Embryonic facial prominence (tissue), 1 donor: ENCODE data around the gene SSX2IP.
A peak's percentile ranks its signal among the peaks of the same experiment; 100 is the strongest.

Source experiments
- DNase-seq: peaks from one replicate; pipeline ENCODE4 v3.0.0-alpha.2; 2016; ENCODE audit errors: extremely low spot score

SSX2IP gene

DNA sequence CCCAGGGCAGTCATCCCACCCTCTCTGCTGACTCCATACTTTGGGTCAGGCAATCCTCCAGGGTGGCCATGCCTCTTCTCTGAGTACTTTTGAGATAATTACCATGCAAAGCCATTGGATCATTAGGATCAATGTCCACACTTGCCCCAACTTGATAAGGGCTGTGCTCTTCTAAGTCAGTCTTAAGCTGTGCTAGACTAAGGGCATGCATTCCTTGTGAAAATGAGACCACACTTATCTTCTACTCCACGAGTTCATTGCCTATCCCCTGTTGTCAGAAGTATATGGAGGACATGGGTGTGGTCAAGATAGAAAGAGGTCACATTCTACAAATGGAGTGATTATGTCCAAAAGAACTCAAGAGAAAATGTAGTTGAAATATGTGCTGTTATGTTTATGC lies 18.9 kb upstream of the SSX2IP start:
- no peak for DNase-seq

DNA sequence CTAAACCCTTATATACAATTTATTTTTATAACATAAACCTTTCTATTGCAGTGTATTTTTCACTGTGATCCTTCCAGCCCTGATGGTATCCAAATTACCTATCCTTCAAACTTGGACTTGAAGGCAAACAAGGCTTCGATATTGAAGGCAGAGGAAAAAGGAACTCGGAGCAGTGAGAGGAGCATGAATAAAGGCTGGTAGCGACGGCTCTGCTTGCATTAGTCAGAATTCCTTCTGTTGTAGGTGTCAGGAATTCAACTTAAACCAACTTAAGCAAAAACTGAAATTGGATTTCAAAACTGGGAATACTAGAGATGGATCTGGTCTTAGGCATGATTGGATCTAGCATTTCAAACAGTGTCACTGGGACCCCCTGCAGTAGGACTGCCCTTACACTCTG lies 17.8 kb upstream of the SSX2IP start:
- DNase-seq: no peak

DNA sequence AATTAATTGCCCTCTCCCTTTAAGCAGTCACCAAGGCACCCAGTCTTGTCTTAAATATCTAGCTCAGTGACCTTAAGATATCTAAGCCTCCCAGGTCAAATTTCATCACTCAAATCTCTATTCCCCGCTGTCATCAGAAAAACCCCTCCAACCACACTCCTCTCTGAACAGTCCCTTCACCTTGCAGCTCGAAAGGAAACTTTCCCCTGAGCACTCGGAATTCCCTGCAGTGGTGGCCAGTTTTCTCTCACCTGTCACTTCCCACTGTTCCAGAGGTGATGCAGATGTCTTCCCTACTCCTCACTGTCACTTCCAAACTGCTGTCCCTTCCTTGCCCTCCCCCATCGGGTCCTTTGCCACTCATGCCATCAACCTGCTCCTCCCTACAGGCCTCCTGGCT lies 15.3 kb upstream of the SSX2IP start:
- no peak for DNase-seq

DNA sequence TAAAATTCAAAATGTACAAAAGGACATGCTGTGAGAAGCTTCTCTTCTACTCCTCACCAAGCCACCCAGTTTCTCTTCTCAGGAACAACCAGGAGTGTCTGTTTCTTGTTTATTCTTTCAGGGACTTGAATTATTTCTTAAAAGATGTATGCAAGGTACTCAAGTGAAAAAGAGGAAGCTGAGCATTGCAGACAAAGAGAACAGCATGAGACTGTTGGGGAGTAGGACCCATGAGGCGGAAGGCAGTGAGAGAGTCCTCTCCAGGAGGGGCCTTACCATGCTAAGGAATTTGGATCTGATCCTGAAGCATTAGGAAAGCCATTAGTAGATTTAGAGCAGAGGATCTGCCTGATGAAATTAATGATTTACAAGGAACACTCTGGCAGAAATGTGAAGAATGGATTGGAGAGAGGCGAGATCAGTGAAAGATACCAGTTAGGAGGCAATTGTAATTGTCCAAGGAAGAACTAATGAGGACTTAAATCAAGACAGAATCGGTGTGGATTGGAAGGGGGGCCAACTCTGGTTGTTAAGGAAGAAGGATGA lies 14.7 kb upstream of the SSX2IP start:
- no peak for DNase-seq

GRCh38 chr1:84703431-84703830 lies 13.2 kb upstream of the SSX2IP start:
- no peak for DNase-seq

DNA sequence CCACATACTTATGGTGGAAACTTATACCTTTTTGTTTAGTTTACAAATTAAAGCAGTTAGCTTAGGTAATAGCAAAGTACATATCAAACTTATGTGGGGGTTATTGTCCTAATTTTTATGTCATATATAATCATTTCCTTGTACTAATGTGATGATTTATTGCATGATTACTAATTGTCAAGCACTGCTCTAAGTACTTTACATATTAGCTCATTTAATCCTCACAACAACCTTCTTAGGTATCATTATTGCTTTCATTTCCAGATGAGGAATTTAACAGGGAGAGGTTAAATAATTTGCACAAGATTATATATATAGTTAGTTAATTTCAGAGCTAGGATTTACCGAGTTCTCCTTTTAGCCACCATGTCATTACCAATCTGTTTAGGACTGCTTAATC lies 11.9 kb upstream of the SSX2IP start:
- no peak for DNase-seq

DNA sequence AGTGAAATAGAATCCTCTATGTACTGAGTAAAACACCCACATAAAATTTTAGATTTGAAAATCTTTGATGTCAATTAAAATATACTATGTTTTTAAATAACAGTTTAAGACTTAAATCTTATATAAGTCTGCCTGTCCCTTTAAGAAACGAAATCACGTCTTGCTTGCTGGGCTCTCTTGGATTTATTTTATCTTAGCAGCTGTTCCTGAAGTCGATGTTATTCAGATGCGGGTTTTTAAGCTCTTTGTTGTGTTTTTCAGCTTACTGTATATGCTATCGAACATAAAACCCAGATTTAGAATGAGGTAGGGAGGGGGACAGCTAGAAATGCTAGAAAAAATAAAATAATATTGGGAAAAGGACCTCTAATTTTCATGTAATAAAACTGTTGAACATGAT lies 11.1 kb upstream of the SSX2IP start:
- DNase-seq: no peak

DNA sequence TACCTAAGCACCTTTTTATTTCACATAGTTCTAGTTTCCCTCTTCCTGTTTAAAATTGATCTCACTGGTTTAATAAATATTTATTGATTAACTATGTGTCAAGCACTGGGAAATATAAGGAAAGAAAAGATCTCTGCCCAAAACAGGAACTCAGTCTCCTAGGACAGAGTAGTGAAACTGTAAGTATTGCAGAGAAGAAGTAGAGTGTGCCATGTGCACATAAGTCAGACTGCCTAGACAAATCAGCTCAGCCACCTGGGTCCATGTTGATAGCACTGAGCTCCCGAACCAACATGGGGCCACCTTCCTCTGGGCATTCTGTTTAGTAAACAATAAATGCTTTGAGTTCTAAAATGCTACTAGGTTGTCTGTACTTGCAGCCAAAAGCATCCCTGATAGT lies 9.8 kb upstream of the SSX2IP start:
- no peak for DNase-seq

- DNase-seq: peak; percentile 56
Observed at GRCh38 chr1:84698151-84699110, 8.2 kb upstream of the SSX2IP start.

DNA sequence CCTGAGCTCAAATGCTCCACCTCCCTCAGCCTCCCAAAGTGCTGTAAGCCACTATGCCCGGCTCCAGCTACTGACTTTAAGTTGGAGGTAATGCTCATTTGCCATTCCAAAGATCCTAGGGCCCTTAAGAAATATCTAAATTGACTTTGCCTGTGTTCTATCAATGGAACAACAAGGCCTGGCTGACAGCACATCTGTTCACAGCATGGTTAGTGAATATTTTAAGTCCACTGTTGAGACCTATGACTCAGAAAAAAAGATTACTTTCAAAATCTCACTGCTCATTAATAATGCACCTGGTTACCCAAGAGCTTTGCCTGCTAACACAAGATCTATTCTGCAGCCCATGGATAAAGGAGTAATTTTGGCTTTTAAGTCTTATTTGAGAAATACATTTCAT lies 3.5 kb upstream of the SSX2IP start:
- DNase-seq: no peak

DNA sequence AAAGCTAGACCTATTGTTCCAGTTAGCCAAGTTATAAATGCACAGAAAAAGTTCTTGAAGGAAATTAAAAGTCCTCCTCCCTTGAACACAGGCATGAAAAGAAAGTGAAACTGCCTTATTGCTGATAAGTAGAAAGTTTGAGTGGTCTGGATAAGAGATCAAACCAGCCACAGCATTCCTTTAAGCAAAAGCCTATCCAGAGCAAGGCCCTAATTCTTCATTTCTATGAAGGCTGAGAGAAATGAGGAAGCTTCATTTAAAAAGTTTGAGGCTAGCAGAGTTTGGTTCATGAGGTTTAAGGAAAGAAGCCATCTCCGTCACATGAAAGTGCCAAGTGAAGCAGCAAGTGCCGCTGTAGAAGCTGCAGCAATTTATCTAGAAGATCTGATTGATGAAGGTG lies 2.7 kb upstream of the SSX2IP start:
- no peak for DNase-seq

DNA sequence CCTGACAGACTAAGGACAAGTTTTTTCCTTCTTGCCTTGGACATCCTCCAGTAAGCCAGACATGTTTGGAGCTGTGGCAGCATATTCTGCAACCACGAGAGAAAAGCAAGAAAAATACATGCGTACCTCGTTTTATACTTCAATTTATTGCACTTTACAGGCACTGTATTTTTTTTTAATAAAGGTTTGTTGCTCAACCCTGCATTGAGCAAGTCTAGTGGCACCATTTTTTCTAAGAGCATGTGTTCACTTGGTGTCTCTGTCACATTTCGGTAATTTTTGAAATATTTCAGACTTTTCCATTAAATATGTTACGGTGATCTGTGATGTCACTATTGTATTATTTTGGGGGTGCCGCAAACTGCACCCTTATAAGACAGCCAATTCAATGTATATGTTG lies 2.1 kb upstream of the SSX2IP start:
- no peak for DNase-seq

DNA sequence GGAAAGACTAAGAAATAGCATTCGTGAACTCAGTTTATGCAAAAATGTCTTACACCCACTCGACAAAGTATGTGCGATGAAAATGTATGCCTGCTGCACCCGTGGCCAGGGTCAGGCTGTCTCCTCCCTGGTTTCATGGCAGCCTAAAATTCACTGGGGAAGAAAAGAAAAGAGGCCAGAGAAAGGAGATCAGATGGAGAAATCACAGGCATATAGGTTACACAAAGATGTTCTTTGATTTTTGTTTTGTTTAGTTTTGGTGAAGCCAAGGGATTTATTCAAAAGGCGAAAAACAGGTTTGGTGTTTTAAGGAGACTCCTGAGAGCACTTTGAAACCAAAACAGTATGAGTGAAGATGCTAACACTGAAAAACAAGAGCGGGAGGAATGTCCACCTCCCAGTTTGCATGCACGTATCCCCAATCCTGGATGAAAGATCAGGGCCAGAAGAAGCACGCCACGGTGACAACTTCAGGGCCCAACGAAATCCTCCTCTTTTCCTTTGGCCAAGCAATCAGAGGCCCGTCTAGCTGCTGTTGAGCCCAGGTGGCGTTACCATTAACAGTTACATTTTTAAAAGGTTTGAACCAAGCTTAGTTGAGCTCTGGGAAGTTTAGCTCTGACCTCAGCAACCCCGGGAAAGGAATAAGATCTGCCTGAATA lies 992 bp upstream of the SSX2IP start:
- no peak for DNase-seq

DNA sequence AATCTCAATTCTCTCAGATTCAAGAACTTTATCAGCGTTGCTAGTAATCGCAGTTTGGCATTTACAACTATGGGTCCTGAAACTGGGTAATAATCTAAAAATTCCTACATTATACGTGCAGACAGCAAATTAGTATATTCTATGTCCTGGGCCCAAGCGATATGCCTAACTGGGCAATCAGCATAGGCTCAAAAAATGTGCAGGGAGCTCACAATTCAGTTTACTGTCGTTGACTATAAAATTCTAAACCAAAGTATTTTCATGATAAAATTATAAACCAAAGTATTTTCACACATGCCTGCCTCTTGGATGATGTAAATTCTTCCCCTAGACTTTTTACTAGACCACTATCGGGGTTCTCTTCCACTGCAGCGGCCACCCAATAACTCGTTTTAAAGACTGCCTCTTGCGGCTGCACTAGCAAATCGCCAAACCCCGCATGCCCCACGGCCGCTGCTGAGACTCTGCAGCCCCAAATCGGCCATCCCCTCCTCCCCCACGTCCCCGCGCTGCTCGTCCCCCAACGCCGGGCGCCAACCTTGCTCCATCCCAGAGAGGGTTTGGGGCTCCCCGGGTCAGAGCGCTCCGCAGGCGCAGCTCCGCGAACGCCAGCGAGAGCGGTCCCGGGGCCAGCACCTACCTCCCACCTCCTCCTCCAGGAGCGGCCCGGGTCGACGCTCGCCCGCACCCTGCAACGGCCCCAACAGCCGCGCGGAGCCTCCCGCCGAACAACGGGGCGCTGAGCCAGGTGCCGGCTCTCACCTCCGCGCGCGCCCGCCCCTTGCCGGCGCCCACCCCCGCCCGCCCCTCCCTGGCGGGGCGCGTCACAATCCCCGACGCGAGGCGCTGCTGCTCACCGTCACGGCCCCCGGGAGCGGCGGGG lies 506 bp downstream of the SSX2IP start:
- DNase-seq: peak; percentile 27

DNA sequence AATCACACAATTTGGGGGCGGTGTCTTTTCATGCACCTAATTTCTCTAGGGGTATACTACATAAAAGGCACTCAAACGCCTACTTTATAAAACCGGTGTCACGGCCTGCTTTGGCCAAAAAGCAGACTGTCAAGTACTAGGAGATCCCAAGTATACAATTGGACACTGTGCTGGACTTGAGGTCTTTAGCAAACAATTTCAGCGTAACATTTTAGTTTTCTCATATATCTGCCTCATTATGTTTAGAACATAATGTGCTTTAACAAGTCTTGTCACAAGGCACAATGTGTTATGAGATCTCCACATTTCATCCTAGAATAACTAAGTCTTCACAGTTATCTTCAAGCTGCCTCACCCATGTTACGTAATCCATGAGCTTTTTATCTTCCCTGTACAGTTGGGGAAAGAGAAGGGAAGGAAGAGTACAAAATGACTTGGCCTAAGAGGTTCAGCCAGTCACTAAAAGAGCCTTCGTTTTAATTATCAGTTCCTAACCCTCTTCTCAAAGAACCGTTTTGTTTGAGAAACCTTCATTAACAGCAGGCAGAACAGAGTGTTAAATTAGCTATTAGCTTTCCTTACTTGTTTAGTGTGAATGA lies 1.7 kb downstream of the SSX2IP start:
- no peak for DNase-seq

- DNase-seq: no peak
Observed at GRCh38 chr1:84687714-84688462, 2.4 kb downstream of the SSX2IP start.

DNA sequence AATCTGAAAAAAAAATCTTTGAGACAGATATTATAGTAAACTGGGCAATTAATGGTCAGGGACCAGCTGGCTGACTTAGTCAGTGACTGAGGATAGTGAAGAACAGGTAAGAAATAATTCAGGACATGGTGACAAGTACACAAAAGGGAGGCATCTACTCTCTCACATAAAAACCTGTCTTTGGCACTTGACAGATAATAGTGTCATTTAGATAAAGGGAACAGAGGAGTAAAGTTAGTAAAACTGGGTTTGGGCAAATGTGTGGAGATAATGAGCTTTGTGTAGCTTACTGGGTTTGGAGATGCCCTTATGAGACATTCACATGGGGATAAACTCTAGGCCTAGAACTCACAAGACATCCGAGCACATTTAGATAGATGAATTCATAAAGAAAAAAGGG lies 4.0 kb downstream of the SSX2IP start:
- no peak for DNase-seq

- DNase-seq: no peak
Observed at GRCh38 chr1:84683508-84683907, 6.8 kb downstream of the SSX2IP start.

DNA sequence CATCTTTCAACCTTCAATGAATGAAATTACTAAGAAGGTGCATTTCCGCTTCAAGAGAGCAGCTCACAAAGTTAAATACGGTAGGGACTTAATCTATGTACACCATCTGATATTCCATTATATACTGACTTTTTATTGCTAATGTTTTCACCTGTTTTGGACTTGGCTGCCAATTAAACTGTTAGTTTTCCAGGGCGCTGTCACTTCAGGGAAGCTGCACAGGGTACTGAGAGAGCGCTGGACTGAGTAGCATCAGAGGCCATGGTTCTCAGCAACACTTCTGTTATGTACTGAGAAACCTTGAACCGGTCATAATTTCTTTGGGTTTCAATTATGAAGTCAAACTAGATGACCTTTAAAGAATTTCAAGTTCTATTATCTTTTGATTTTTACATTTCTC lies 8.2 kb downstream of the SSX2IP start:
- DNase-seq: no peak

GRCh38 chr1:84677415-84678099 lies 12.7 kb downstream of the SSX2IP start:
- no peak for DNase-seq
